Embryonic facial prominence (tissue), 1 donor: ENCODE measurements around the gene SETD5.

Experiments
- DNase-seq: peaks from one replicate; pipeline ENCODE4 v3.0.0-alpha.2; 2016; ENCODE audit errors: extremely low spot score

Gene SETD5

GRCh38 chr3:9397332-9397905 lies at the start of gene SETD5:
SETD5 (plus strand) TSS chr3:9397615; CDS start chr3:9428939, 31,324 bp downstream.
- DNase-seq, result peak; percentile 95

GRCh38 chr3:9347887-9348286 lies 49.5 kb upstream of the SETD5 start:
- DNase-seq, result no peak

GRCh38 chr3:9349321-9350117 lies 47.9 kb upstream of the SETD5 start:
- no peak for DNase-seq

GRCh38 chr3:9351709-9352126 lies 45.7 kb upstream of the SETD5 start:
- DNase-seq, result no peak

GRCh38 chr3:9352917-9353752 lies 44.3 kb upstream of the SETD5 start:
- peak; percentile 49 for DNase-seq

- DNase-seq, result no peak
These were observed 35.6 kb upstream of the SETD5 start for GRCh38 chr3:9361691-9362388.

- peak; percentile 89 for DNase-seq
These were observed 34.5 kb upstream of the SETD5 start, which contains the start of gene THUMPD3 for GRCh38 chr3:9362731-9363530. THUMPD3 (plus strand) TSS chr3:9363054; CDS start chr3:9365069, 2,015 bp downstream.

- no peak for DNase-seq
These were observed 27.9 kb upstream of the SETD5 start for GRCh38 chr3:9369508-9369907.

- DNase-seq, result no peak
These were observed 23.9 kb upstream of the SETD5 start for GRCh38 chr3:9373465-9373864.

- no peak for DNase-seq
These were observed 19.4 kb upstream of the SETD5 start for GRCh38 chr3:9377981-9378380.

GRCh38 chr3:9379327-9379726 lies 18.1 kb upstream of the SETD5 start:
- no peak for DNase-seq

- DNase-seq, result no peak
These were observed 17.4 kb upstream of the SETD5 start for GRCh38 chr3:9380014-9380413.

- DNase-seq, result no peak
These were observed 13.1 kb upstream of the SETD5 start for GRCh38 chr3:9384141-9384828.

GRCh38 chr3:9385187-9386077 lies 12.0 kb upstream of the SETD5 start:
- no peak for DNase-seq

- no peak for DNase-seq
These were observed 11.3 kb upstream of the SETD5 start for GRCh38 chr3:9386078-9386459.

- DNase-seq, result no peak
These were observed 10.7 kb upstream of the SETD5 start for GRCh38 chr3:9386501-9387321.

GRCh38 chr3:9387322-9387655 lies 10.1 kb upstream of the SETD5 start:
- DNase-seq, result no peak

GRCh38 chr3:9388142-9388541 lies 9.3 kb upstream of the SETD5 start:
- DNase-seq, result no peak
